Glutamatergic neuron (in vitro differentiated cells): ENCODE results near the gene LGR5. TPM values are rescaled to one million over a fixed set of nuclear protein-coding genes. Genes with fewer than 3 reads are reported as not detected.

ENCODE experiments used
- DNase-seq: peaks from one replicate; pipeline ENCODE4 v3.0.0; 2022
- H3K27ac Mint-ChIP-seq: one replicate; pipeline ENCODE4 v1.8.0; 2020; ENCODE audit warnings: mild to moderate bottlenecking, mixed read lengths, inconsistent platforms; ENCODE audit not compliant: unreplicated experiment
- H3K27me3 Mint-ChIP-seq: one replicate; pipeline ENCODE4 v1.8.0; 2020; ENCODE audit warnings: mild to moderate bottlenecking, moderate library complexity, mixed read lengths, inconsistent platforms; ENCODE audit not compliant: unreplicated experiment
- H3K36me3 Mint-ChIP-seq: one replicate; pipeline ENCODE4 v1.8.0; 2020; ENCODE audit warnings: mild to moderate bottlenecking, mixed read lengths, inconsistent platforms; ENCODE audit not compliant: unreplicated experiment
- H3K4me1 Mint-ChIP-seq: one replicate; pipeline ENCODE4 v1.8.0; 2020; ENCODE audit warnings: mild to moderate bottlenecking, low read depth, mixed read lengths, inconsistent platforms; ENCODE audit not compliant: unreplicated experiment
- H3K4me3 Mint-ChIP-seq: one replicate; pipeline ENCODE4 v1.8.0; 2020; ENCODE audit warnings: mild to moderate bottlenecking, mixed read lengths, inconsistent platforms; ENCODE audit not compliant: unreplicated experiment
- H3K9me3 Mint-ChIP-seq: one replicate; pipeline ENCODE4 v1.8.0; 2020; ENCODE audit warnings: mild to moderate bottlenecking, moderate library complexity, mixed read lengths, inconsistent platforms; ENCODE audit not compliant: unreplicated experiment
- CTCF ChIP-seq: fragments of 200-600 bp; sonication (generic); IDR thresholded peaks from one replicate; pipeline ENCODE4 v1.5.0; 2021; ENCODE audit not compliant: partially characterized antibody, unreplicated experiment
- total RNA-seq: library from RNA; stranded (reverse); fragmentation: NEBNext Ultra II Directional; extraction: Animal tissue kit (Norgen Biotek cat#: 25700); gene quantifications from one replicate; pipeline ENCODE4 v1.2.1, GENCODE V29; 2021; ENCODE audit not compliant: unreplicated experiment

LGR5 gene
- total RNA-seq, 1 donor from 2014 or later = 3.1 TPM

GRCh38 chr12:71594214-71594948, 154.8 kb downstream of the LGR5 start:
- no peak for TF ChIP-seq CTCF
- no peaks in the 10 kb centered on the region for H3K36me3 Mint-ChIP-seq
- H3K9me3 Mint-ChIP-seq = no peaks in the 10 kb centered on the region
- no peak for DNase-seq
- H3K27ac Mint-ChIP-seq = no peak overlapping the region
- H3K4me1 Mint-ChIP-seq = no peaks in the 10 kb centered on the region
- no peaks in the 10 kb centered on the region for H3K27me3 Mint-ChIP-seq
- H3K4me3 Mint-ChIP-seq = no peak overlapping the region

GRCh38 chr12:71599210-71599609, 159.6 kb downstream of the LGR5 start:
- H3K27me3 Mint-ChIP-seq = no peaks in the 10 kb centered on the region
- DNase-seq = no peak
- no peak overlapping the region for H3K4me3 Mint-ChIP-seq
- H3K36me3 Mint-ChIP-seq = no peaks in the 10 kb centered on the region
- H3K27ac Mint-ChIP-seq = no peak overlapping the region
- no peak for TF ChIP-seq CTCF
- H3K9me3 Mint-ChIP-seq = no peaks in the 10 kb centered on the region
- H3K4me1 Mint-ChIP-seq = no peaks in the 10 kb centered on the region

GRCh38 chr12:71601546-71601945, 161.9 kb downstream of the LGR5 start:
- TF ChIP-seq CTCF = no peak
- Mint-ChIP-seq H3K4me1 (no peaks in the 10 kb centered on the region), H3K27me3 (no peaks in the 10 kb centered on the region), H3K9me3 (no peaks in the 10 kb centered on the region), H3K36me3 (no peaks in the 10 kb centered on the region), H3K4me3 (no peak overlapping the region), H3K27ac (no peak overlapping the region)
- no peak for DNase-seq

GRCh38 chr12:71602761-71603577, 163.4 kb downstream of the LGR5 start:
- TF ChIP-seq CTCF = no peak
- DNase-seq = no peak
- Mint-ChIP-seq H3K27me3 (no peaks in the 10 kb centered on the region), H3K9me3 (no peaks in the 10 kb centered on the region), H3K36me3 (no peaks in the 10 kb centered on the region), H3K4me3 (no peak overlapping the region), H3K27ac (no peak overlapping the region), H3K4me1 (no peaks in the 10 kb centered on the region)

GRCh38 chr12:71605039-71605438, 165.4 kb downstream of the LGR5 start:
- DNase-seq = no peak
- TF ChIP-seq CTCF = no peak
- Mint-ChIP-seq H3K4me1 (no peaks in the 10 kb centered on the region), H3K9me3 (no peaks in the 10 kb centered on the region), H3K4me3 (no peak overlapping the region), H3K36me3 (no peaks in the 10 kb centered on the region), H3K27me3 (peaks cover 2% of the 10 kb centered on the region), H3K27ac (no peak overlapping the region)
